ENCODE results near the gene KHNYN. TPM values are rescaled to one million over a fixed set of nuclear protein-coding genes. Genes with fewer than 3 reads are reported as not detected.

KHNYN gene
- total RNA-seq, 2 experiments from 2014 or later = 50.8 to 57.5 TPM

DNA sequence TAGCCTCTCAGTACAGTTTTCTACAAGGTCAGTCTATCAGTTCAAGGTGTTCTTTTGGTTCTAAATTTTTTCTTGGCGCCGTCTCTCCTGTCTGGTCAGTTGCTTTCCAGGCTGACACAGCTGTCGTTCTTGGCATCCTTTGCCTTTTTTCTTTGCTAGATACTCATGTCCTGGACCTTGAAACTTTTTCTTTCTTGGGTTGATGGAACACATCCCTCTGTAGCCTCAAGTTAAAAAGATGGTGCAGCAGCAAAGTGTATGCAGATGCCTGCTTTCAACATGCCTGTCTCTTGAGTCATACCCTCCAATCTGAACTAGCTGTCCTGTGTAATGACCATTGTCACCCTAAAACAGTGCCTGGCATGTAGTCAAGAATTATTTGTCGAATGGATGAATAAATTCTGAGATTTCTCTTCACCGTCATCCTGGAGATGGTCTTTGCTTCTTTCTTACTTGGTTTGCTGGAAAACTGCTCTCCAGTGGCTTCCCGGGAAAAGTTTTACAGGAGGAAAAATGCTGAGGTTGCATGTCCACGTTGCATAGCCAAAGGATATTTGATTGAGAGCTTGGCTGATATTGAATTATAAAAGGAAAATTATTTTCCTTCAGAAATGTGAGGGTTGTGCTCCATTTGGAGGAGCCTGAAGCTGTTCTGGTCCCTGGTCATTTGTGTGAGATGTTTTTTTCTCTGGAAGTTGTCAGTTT lies 26.3 kb upstream of the KHNYN start:
- Histone ChIP-seq H3K27ac (ENCODE audit: low read depth, low read length, poor library complexity, severe bottlenecking) (no peak overlapping the region), H4K20me1 (ENCODE audit: insufficient read depth, low read length) (no peaks in the 10 kb centered on the region), H3K9me2 (ENCODE audit: insufficient read depth, low read length) (no peaks in the 10 kb centered on the region), H3K4me1 (ENCODE audit: insufficient read depth, low read length, poor library complexity, severe bottlenecking) (no peaks in the 10 kb centered on the region), H3K4me2 (ENCODE audit: low read length) (no peak overlapping the region), H3K79me2 (ENCODE audit: insufficient read depth, low read depth, low read length) (no peaks in the 10 kb centered on the region), H3K9me3 (ENCODE audit: low read length) (no peaks in the 10 kb centered on the region), H2AFZ (ENCODE audit: low read length) (no peak overlapping the region), H3K36me3 (ENCODE audit: insufficient read depth, low read length) (no peaks in the 10 kb centered on the region), H3K4me3 (ENCODE audit: low read depth, low read length, poor library complexity, severe bottlenecking) (no peak overlapping the region)
- CTCF ChIA-PET (ENCODE audit: unreplicated experiment) = no interaction called here
- BruUV-seq (replicated peaks) = no TSS peak
- POLR2A ChIA-PET = no interaction called here
- DNase-seq (ENCODE audit: low spot score) = no peak
- TF ChIP-seq, protein P1, sequence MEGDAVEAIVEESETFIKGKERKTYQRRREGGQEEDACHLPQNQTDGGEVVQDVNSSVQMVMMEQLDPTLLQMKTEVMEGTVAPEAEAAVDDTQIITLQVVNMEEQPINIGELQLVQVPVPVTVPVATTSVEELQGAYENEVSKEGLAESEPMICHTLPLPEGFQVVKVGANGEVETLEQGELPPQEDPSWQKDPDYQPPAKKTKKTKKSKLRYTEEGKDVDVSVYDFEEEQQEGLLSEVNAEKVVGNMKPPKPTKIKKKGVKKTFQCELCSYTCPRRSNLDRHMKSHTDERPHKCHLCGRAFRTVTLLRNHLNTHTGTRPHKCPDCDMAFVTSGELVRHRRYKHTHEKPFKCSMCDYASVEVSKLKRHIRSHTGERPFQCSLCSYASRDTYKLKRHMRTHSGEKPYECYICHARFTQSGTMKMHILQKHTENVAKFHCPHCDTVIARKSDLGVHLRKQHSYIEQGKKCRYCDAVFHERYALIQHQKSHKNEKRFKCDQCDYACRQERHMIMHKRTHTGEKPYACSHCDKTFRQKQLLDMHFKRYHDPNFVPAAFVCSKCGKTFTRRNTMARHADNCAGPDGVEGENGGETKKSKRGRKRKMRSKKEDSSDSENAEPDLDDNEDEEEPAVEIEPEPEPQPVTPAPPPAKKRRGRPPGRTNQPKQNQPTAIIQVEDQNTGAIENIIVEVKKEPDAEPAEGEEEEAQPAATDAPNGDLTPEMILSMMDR (conservative IDR thresholded peaks at IDR 0.05; ENCODE audit: low read length) = no peak
- TF ChIP-seq EZH2phosphoT487 (IDR thresholded peaks at IDR 0.05; ENCODE audit: borderline replicate concordance, low read depth, low read length) = no peak
- intact Hi-C loops (cut with micrococcal nuclease; ENCODE audit: unreplicated experiment) = no loop called here

DNA sequence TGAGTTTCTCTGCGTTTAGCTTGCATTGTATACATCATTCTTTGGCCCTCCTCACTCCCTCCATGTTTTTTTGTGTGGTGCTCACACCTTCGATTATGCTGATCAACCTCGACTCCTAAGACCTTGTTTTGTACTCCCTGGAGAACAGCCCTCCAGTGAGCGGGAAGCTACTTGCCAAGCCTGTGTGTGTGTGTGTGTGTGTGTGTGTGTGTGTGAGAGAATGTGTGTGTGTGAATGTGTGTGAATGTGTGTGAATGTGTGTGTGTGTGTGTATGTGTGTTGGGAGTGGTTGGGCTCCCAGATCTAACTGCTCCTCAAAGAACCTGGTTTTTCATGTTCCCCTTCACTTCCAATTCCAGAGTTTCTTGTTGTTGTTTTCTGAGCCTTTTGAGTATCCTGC lies 24.9 kb upstream of the KHNYN start:
- intact Hi-C loops (cut with micrococcal nuclease; ENCODE audit: unreplicated experiment) = no loop called here
- ChIA-PET POLR2A (no interaction called here), CTCF (ENCODE audit: unreplicated experiment) (interaction anchor here (0.6 kb wide), 1 partner anchor 18 kb away, joined by 3 read pairs; no protein-coding TSS in a partner anchor)
- H2AFZ ChIP-seq (ENCODE audit: low read length) = no peak overlapping the region
- no peak for DNase-seq (ENCODE audit: low spot score)
- TF ChIP-seq, protein P1 (conservative IDR thresholded peaks at IDR 0.05; ENCODE audit: low read length) = no peak
- TF ChIP-seq EZH2phosphoT487 (IDR thresholded peaks at IDR 0.05; ENCODE audit: borderline replicate concordance, low read depth, low read length) = no peak
- H3K36me3 ChIP-seq (ENCODE audit: insufficient read depth, low read length) = no peaks in the 10 kb centered on the region
- H3K79me2 ChIP-seq (ENCODE audit: insufficient read depth, low read depth, low read length) = no peaks in the 10 kb centered on the region
- H3K4me3 ChIP-seq (ENCODE audit: low read depth, low read length, poor library complexity, severe bottlenecking) = no peak overlapping the region
- no peaks in the 10 kb centered on the region for H3K4me1 ChIP-seq (ENCODE audit: insufficient read depth, low read length, poor library complexity, severe bottlenecking)
- H3K27ac ChIP-seq (ENCODE audit: low read depth, low read length, poor library complexity, severe bottlenecking) = no peak overlapping the region
- no peaks in the 10 kb centered on the region for H3K9me3 ChIP-seq (ENCODE audit: low read length)
- H4K20me1 ChIP-seq (ENCODE audit: insufficient read depth, low read length) = no peaks in the 10 kb centered on the region
- H3K4me2 ChIP-seq (ENCODE audit: low read length) = no peak overlapping the region
- no peaks in the 10 kb centered on the region for H3K9me2 ChIP-seq (ENCODE audit: insufficient read depth, low read length)
- BruUV-seq (replicated peaks) = no TSS peak

DNA sequence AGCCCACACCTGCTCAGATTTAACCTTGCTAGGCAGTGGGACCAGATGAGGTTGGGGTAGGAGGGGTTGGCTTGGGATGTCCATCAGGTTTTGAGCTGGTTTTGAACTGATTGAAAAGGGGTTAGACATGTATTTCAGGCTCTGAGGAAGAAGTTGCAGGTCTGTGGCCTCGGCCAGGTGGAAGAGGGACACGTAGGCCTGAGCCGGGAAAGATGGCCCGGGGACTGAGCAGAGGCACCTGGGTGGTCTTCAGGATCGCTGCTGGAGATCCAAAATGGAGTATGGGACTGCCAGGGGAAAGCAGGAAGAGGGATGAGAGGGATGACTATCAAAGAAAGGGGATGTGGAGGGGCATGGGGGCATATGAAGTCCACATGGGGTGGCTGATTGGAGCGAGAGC lies 23.3 kb upstream of the KHNYN start:
- Histone ChIP-seq H4K20me1 (ENCODE audit: insufficient read depth, low read length) (no peaks in the 10 kb centered on the region), H3K9me2 (ENCODE audit: insufficient read depth, low read length) (no peaks in the 10 kb centered on the region), H3K27ac (ENCODE audit: low read depth, low read length, poor library complexity, severe bottlenecking) (no peak overlapping the region), H2AFZ (ENCODE audit: low read length) (no peak overlapping the region), H3K79me2 (ENCODE audit: insufficient read depth, low read depth, low read length) (no peaks in the 10 kb centered on the region), H3K36me3 (ENCODE audit: insufficient read depth, low read length) (no peaks in the 10 kb centered on the region), H3K9me3 (ENCODE audit: low read length) (no peaks in the 10 kb centered on the region), H3K4me1 (ENCODE audit: insufficient read depth, low read length, poor library complexity, severe bottlenecking) (no peaks in the 10 kb centered on the region), H3K4me2 (ENCODE audit: low read length) (no peak overlapping the region), H3K4me3 (ENCODE audit: low read depth, low read length, poor library complexity, severe bottlenecking) (no peak overlapping the region)
- POLR2A ChIA-PET = interaction anchor here (0.6 to 0.7 kb wide), 2 partner anchors 106 to 140 kb away, joined by 3 read pairs; no protein-coding TSS in a partner anchor
- DNase-seq (ENCODE audit: low spot score) = no peak
- BruUV-seq (replicated peaks) = no TSS peak
- intact Hi-C loops (cut with micrococcal nuclease; ENCODE audit: unreplicated experiment) = no loop called here
- TF ChIP-seq, protein P1 (conservative IDR thresholded peaks at IDR 0.05; ENCODE audit: low read length) = no peak
- TF ChIP-seq EZH2phosphoT487 (IDR thresholded peaks at IDR 0.05; ENCODE audit: borderline replicate concordance, low read depth, low read length) = no peak
- CTCF ChIA-PET (ENCODE audit: unreplicated experiment) = interaction anchor here (0.6 kb wide), 1 partner anchor 10 kb away, joined by 3 read pairs; no protein-coding TSS in a partner anchor
